IPS DF 6.9 (cell line): ENCODE results near the gene POTEI.
"Not testable (repeated sequence)": the region's sequence is repeated elsewhere in the genome, so short reads cannot be mapped to it uniquely, and the experiment has no call there.

Experiments
- DNase-seq: peaks from one replicate; pipeline ENCODE4 v3.0.0-alpha.2; 2013; ENCODE audit warnings: low read depth, low spot score
- H3K27ac ChIP-seq: one replicate; pipeline ENCODE4 v1.5.1; 2013; ENCODE audit warnings: low read length, control low read depth
- H3K27me3 ChIP-seq: 2 replicates; pipeline ENCODE4 v1.6.1; 2013; ENCODE audit warnings: mild to moderate bottlenecking, low read length; ENCODE audit not compliant: control insufficient read depth, insufficient read depth
- H3K36me3 ChIP-seq: 2 replicates; pipeline ENCODE4 v1.6.1; 2013; ENCODE audit warnings: low read length; ENCODE audit not compliant: control insufficient read depth, insufficient read depth
- H3K4me1 ChIP-seq: 2 replicates; pipeline ENCODE4 v1.6.1; 2013; ENCODE audit warnings: low read length; ENCODE audit not compliant: control insufficient read depth, insufficient read depth
- H3K4me3 ChIP-seq: 2 replicates; pipeline ENCODE4 v1.5.1; 2013; ENCODE audit warnings: mild to moderate bottlenecking, low read length
- H3K9me3 ChIP-seq: 2 replicates; pipeline ENCODE4 v1.6.1; 2013; ENCODE audit warnings: low read length, inconsistent platforms; ENCODE audit not compliant: control insufficient read depth, insufficient read depth
- WGBS: extraction: QIAGEN DNeasy Blood & Tissue Kit; methylation state at CpG from one replicate; pipeline ENCODE4 v1.1.7; 2013; ENCODE audit warnings: mixed read lengths, missing lambda C conversion rate; ENCODE audit not compliant: insufficient read length, insufficient coverage; 5-methylcytosine and 5-hydroxymethylcytosine counted together

POTEI gene

GRCh38 chr2:130455413-130455812 is 53.7 kb downstream of the POTEI start:
- H3K9me3 ChIP-seq, H3K27ac ChIP-seq, H3K4me3 ChIP-seq, H3K27me3 ChIP-seq, H3K4me1 ChIP-seq, DNase-seq, H3K36me3 ChIP-seq: not testable (repeated sequence)
- no CpG with 5 or more reads among the region's 6 CpGs for WGBS

GRCh38 chr2:130454712-130455083 is 54.4 kb downstream of the POTEI start:
- not testable (repeated sequence) for H3K27me3 ChIP-seq, H3K27ac ChIP-seq, H3K4me1 ChIP-seq, H3K36me3 ChIP-seq, DNase-seq, H3K4me3 ChIP-seq, H3K9me3 ChIP-seq
- WGBS, result no CpG with 5 or more reads among the region's 6 CpGs

- not testable (repeated sequence) for H3K36me3 ChIP-seq, H3K4me1 ChIP-seq, DNase-seq, H3K27me3 ChIP-seq, H3K4me3 ChIP-seq, H3K27ac ChIP-seq, H3K9me3 ChIP-seq
- no CpG with 5 or more reads among the region's 13 CpGs for WGBS
Measured at GRCh38 chr2:130453955-130454711, 55.0 kb downstream of the POTEI start.

GRCh38 chr2:130452897-130453296 is 56.2 kb downstream of the POTEI start:
- H3K9me3 ChIP-seq, H3K27ac ChIP-seq, H3K36me3 ChIP-seq, DNase-seq, H3K4me1 ChIP-seq, H3K4me3 ChIP-seq, H3K27me3 ChIP-seq: not testable (repeated sequence)
- WGBS, result no CpG with 5 or more reads among the region's 5 CpGs

GRCh38 chr2:130451823-130452222 is 57.3 kb downstream of the POTEI start:
- H3K27me3 ChIP-seq, H3K36me3 ChIP-seq, H3K27ac ChIP-seq, H3K4me3 ChIP-seq, DNase-seq, H3K9me3 ChIP-seq, H3K4me1 ChIP-seq: not testable (repeated sequence)
- WGBS, result no CpG with 5 or more reads among the region's 10 CpGs

- H3K4me1 ChIP-seq, DNase-seq, H3K36me3 ChIP-seq, H3K27me3 ChIP-seq, H3K4me3 ChIP-seq, H3K9me3 ChIP-seq, H3K27ac ChIP-seq: not testable (repeated sequence)
- WGBS, result no CpG with 5 or more reads among the region's 3 CpGs
Measured at GRCh38 chr2:130451278-130451677, 57.9 kb downstream of the POTEI start.

GRCh38 chr2:130450366-130450765 is 58.8 kb downstream of the POTEI start:
- H3K4me1 ChIP-seq, H3K27ac ChIP-seq, DNase-seq, H3K36me3 ChIP-seq, H3K4me3 ChIP-seq, H3K9me3 ChIP-seq, H3K27me3 ChIP-seq: not testable (repeated sequence)
- WGBS, result no CpG with 5 or more reads among the region's 7 CpGs

- not testable (repeated sequence) for H3K9me3 ChIP-seq, H3K27ac ChIP-seq, H3K27me3 ChIP-seq, H3K4me1 ChIP-seq, H3K36me3 ChIP-seq
- peak overlapping the region; percentile 69; the same call in 1 of the 2 replicates for H3K4me3 ChIP-seq
- DNase-seq, result peak; percentile 13
- no CpG with 5 or more reads among the region's 34 CpGs for WGBS
Measured at GRCh38 chr2:130427631-130428030, 81.5 kb downstream of the POTEI start.

- H3K27me3 ChIP-seq, H3K4me1 ChIP-seq, H3K36me3 ChIP-seq, H3K4me3 ChIP-seq, H3K9me3 ChIP-seq, H3K27ac ChIP-seq, DNase-seq: not testable (repeated sequence)
- WGBS, result no CpG with 5 or more reads among the region's 1 CpG
Measured at GRCh38 chr2:130418845-130419244, 90.3 kb downstream of the POTEI start.

DNA sequence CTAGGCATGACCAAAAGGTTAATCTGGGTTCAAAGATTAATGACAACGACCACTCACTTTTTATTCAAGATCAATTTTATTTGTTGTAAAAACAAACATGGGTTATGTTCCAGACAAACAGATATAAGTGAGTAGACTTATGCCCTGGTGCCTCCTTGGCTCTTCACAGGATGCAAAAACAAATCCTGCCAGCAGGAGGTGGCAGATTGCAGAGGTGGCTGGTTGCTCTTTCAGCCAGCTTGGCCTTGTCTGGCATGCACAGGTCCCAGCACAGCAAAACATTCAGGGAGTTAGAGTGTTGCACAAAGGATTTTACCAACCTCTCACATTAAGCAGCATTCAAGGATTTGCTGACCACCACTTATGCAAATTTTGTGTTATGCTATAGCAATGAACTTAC is 92.4 kb downstream of the POTEI start:
- not testable (repeated sequence) for H3K4me1 ChIP-seq, H3K4me3 ChIP-seq, H3K36me3 ChIP-seq, H3K27me3 ChIP-seq, H3K27ac ChIP-seq, DNase-seq, H3K9me3 ChIP-seq
- no CpG with 5 or more reads among the region's 1 CpG for WGBS
